ENCODE data around the gene P2RY11.

Gene P2RY11, protein sequence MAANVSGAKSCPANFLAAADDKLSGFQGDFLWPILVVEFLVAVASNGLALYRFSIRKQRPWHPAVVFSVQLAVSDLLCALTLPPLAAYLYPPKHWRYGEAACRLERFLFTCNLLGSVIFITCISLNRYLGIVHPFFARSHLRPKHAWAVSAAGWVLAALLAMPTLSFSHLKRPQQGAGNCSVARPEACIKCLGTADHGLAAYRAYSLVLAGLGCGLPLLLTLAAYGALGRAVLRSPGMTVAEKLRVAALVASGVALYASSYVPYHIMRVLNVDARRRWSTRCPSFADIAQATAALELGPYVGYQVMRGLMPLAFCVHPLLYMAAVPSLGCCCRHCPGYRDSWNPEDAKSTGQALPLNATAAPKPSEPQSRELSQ

DNA sequence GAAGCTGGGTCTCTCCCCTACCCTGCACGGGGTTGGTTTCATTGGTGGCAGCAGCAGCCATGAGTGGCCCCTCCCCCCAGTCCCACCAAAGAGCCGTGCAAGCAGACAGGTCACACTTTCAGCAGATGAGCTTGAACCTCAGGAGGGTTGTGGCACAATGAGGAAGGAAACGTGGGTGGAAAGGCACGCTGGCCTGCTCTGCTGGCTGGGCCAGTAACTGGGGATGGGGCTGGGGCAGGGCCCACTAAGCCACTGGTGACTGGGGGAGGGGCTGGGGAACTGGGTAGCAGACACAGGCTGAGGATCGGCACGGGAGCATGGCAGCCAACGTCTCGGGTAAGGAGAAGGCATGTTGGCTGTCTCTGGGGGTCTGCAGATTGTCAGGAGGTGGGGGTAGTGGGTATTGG, at the start of gene P2RY11:
P2RY11 (plus strand) TSS at position 289 of the 407 bp plus-strand sequence; CDS start at position 318, 29 bp downstream.
- FAIRE-seq (no peak), DNase-seq (ENCODE audit: insufficient read length, low spot score) (no peak)

DNA sequence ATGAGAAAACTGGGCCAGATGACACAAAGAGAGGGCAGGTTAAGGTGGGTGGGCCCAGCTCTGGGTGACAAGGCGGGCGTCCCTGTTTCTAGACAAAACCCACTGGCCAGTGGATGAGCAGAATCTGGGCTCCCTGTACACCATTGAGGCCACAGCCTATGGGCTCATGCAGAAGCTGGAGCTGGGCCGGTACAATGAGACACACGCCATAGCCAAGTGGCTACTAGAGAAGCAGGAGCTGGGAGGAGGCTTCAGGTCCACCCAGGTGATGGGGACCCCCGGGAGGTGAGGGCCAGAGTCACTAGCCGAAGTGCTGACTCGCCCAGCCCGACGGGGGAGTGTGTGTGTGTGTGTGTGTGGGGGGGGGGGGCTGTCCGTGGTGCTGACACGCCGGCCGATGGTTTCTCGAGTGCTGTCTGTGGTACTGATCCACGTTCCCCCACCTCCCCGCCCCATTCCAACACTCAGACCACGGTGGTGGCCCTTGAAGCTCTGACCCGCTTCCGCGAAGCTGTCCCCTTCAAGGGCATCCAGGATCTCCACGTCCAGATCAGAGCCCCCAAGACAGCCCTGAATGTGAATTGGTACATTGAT, 49.7 kb upstream of the P2RY11 start:
- DNase-seq (ENCODE audit: insufficient read length, low spot score), result no peak
- FAIRE-seq, result no peak

DNA sequence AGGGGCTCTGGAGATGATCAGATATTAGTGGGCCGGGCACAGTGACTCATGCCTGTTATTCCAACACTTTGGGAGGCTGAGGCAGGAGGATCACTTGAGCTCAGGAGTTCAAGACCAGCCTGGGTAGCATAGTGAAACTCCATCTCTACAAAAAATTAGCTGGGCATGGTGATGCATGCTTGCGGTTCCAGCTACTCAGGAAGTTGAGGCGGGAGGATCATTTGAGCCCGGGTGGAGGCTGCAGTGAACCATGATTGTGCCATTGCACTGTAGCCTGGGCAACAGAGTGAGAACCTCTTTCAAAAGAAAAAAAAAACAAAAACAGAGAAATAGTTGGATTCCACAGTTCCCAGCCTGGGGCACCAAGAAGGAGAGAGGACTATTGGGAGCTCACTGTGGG, 43.3 kb upstream of the P2RY11 start:
- FAIRE-seq (no peak), DNase-seq (ENCODE audit: insufficient read length, low spot score) (no peak)

DNA sequence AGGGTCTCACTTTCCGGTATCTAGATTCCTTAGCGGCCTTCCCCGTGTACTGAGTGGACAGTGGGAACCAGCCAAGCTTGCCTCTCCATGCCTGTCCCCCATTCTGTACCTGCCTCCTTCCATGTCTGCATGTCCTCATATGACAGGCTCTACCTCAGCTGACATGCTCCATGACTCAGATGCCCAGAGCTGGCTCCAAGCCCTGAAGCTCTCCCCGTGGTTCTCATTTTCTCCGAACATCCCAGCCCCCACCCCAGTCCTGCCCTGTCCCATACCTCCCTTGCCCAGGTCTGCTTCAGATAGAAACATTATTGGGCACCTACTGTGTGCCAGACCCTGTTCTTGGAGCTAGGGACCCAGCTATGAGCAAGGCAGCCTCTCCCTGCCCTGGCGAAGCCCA, 42.4 kb upstream of the P2RY11 start:
- no peak for FAIRE-seq

DNA sequence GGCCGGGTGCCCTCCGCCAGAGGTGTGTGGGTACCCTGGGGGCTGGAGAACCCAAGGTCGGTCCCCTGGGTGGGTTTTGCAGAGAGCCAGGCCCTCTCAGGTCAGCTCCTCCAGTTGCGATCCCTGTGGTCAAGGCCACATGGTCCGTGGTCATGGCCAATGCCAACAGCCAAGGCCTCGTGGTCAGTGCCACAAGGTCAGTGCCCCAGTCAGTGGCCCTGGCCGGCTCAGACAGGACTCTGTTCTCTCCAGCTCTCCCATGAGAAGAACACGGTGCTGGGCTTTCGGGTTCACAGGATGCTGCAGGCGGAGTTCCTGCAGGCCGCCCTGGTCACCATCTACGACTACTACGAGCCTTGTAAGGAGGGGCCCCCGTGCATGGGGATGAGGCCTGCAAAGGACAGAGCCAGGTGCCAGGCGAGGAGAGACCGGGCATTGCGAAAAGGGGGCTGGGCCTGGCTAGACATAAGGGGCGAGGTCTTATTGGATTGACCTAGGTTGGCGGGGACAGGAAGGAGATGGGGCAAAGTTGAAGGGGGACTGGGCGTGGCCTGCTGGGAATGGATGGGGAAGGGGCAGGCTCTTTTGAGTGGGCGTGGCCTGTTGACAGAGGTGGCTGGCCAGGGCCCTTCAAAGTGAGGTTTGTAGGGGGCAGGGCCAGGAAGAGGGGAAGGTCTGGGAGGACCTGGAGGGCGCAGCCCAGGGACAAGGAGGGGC, 40.6 kb upstream of the P2RY11 start:
- no peak for DNase-seq (ENCODE audit: insufficient read length, low spot score)
- FAIRE-seq, result no peak

More for the DNA sequence above, 42.4 kb upstream of the P2RY11 start:
- no peak for DNase-seq (ENCODE audit: insufficient read length, low spot score)

DNA sequence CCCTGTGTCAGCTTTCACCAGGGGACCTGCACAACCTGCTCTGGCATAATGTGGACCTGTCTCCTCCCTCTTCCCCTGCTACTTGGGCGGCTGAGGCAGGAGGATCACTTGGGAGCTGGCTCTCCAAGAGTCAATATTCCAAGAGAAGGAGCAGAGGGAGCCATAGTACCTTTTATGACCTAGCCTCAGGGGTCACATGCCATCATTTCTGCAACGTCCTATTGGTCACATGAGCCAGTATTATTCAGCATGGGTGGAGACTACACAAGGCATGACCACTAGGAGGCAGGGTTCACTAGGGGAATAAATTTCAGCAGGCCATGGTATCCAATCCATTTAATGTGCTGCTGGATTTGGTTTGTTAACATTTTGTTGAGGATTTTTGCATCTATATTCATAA, 37.3 kb upstream of the P2RY11 start:
- FAIRE-seq (peak; percentile 83), DNase-seq (ENCODE audit: insufficient read length, low spot score) (peak; percentile 46)

DNA sequence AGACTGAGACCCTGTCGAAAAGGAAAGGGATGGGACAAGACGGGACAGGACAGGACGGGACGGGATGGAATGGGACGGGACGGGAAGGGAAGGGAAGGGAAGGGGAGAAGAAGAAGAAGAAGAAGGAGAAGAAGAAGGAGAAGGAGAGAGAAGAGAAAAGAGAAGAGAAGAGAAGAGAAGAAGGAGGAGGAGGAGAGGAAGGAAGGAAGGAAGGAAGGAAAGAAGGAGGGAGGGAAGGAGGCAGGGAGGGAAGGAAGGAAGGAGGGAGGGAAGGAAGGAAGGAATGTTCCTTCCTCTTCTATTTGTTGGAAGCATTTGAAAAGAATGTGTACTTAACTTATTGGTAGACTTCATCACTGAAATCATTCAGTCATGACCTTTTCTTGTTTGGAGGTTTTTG, 35.0 kb upstream of the P2RY11 start:
- FAIRE-seq (no peak), DNase-seq (ENCODE audit: insufficient read length, low spot score) (no peak)

DNA sequence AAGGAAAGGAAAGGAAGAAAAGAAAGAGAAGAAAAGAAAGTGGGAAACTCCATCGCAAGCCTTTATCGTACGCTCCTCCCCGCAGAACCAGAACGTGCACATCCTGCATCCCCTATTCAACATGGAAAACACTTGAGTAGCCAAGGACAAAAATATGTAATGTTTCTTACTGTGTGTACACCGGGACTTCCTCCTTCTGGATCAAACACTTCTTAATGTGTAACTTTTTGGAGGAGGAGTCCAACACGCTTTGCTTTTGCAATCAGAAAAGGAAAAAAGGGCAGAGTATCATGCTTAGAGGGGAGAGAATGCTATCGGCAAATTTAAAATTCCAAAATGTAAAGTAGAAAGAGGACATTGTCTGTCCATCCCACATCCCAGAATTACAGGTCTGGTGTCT, 33.2 kb upstream of the P2RY11 start:
- DNase-seq (ENCODE audit: insufficient read length, low spot score) (no peak), FAIRE-seq (no peak)

DNA sequence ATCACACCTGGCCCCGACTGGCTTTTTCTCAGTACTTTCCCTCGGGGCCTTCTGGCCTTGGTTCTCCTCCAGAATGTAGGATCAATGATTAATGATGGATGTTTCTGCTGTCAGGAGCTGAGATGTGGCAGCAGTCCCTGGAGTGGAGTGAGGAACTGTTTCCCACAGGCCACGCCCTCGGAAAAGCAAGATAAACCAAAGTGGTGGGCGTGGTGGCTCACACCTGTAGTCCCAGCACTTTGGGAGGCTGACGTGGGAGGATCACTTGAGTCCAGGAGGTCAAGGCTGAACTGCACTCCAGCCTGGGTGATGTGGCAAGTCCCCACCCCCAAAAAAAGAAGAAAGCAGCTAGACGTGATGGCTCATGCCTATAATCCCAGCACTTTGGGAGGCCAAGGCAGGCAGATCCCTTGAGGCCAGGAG, 32.5 kb upstream of the P2RY11 start:
- DNase-seq (ENCODE audit: insufficient read length, low spot score), result no peak

DNA sequence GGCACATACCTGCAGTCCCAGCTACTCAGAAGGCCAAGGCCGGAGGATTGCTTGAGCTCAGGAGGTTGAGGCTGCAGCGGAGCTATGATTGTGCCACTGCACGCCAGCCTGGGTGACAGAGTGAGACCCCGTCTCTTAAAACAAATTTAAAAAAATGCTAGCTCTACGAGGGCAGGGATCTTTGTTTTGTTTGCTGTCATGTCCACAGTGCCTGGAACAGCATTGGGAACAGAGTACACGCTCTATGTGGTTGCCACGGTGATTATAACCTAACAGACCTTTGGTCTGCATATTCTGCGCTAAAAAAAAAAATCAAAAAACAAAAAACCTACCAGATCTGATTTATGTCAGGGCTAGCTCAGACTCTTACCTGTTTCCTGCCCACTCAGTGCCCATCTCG, 27.6 kb upstream of the P2RY11 start:
- FAIRE-seq (no peak), DNase-seq (ENCODE audit: insufficient read length, low spot score) (no peak)

More for the DNA sequence above, 32.5 kb upstream of the P2RY11 start:
- no peak for FAIRE-seq

DNA sequence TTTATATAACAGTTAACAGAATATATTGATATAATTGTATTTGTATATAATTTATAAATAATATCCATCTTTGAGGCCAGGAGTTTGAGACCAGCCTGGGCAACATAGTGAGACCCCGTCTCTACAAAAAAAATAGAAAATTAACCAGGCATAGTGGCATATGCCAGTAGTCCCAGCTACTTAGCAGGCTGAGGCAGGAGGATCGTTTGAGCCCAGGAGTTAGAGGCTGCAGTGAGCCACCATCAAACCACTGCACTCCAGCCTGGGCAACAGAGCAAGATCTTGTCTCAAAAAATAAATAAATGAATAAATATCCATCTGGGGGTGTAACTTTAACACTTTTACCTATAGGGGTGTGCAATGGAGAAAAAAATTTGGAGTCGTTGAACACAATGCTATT, 26.7 kb upstream of the P2RY11 start:
- DNase-seq (ENCODE audit: insufficient read length, low spot score) (no peak), FAIRE-seq (peak; percentile 14)

DNA sequence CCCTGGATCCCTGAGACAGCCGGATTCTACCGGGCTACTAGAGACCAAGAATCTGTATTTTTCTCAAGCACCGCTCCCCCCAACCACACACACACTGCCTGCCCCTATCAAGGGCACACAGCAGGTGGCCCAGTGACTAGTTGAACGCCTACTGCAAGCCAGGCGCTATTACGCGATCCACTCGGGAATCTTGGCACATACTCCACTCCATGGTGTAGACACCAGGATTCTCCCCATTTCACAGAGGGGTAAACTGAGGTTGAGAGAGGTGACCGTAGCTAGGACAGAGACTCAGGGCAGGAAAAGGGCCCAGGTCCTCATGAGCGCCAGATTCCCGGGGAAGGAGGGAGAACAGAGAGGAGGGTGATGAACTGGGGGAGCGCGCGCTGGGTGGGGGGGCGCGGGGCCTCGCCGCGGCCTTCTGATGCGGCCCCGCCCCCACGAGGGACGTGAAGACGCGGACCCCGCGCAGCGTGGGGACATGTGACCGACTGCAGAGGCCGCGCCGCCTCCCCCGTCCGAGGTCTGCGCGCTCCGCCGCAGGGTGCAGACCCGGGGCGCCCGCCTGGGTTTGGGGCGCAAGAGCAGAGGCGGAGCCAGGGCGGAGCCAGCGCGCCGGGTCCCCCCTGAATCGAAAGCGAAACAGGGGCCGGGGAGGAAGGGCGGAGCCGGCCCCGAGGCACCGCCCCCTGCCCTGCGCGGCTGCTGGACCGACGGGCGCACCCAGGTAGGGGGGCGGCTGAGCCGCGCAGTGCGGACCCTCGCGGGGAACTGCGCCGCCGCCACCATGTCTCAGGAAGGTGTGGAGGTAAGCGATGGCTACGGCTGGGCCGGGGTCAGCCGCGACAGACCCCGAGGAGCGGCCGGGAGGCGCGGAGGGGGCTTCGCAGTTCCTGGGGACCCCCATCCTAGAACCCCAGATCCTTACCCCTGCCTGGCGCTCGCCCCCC, 25.6 kb upstream of the P2RY11 start, which contains the start of gene SHFL:
SHFL (plus strand) TSS at position 677 of the 950 bp plus-strand sequence; CDS start at position 788, 111 bp downstream.
- DNase-seq (ENCODE audit: insufficient read length, low spot score) (peak; percentile 94), FAIRE-seq (peak; percentile 79)

DNA sequence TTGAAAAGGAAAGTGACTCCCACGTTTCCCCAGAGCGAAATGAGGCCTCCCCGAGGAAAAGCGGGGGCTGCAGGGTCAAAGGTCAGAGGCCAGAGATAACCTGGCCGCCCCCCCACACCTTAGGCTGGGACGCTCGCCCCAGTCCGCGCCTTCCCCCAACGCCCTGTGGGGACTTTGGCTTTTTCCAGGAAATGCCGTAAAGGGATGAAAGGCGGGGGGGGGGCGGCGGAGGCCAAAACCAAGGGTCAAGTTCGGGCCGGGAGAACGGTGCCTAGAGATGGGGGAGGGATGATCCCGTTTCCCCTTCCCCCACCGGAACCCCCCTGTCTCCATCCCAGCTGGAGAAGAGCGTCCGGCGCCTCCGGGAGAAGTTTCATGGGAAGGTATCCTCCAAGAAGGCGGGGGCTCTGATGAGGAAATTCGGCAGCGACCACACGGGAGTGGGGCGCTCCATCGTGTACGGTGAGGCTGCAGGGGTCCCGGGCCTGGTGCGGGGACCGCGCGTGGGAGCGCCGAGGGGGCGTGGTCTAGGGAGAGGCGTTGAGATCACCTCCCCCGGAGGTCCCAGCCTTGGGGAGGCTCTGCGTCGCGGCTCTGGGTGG, 24.8 kb upstream of the P2RY11 start:
- FAIRE-seq (no peak), DNase-seq (ENCODE audit: insufficient read length, low spot score) (no peak)

DNA sequence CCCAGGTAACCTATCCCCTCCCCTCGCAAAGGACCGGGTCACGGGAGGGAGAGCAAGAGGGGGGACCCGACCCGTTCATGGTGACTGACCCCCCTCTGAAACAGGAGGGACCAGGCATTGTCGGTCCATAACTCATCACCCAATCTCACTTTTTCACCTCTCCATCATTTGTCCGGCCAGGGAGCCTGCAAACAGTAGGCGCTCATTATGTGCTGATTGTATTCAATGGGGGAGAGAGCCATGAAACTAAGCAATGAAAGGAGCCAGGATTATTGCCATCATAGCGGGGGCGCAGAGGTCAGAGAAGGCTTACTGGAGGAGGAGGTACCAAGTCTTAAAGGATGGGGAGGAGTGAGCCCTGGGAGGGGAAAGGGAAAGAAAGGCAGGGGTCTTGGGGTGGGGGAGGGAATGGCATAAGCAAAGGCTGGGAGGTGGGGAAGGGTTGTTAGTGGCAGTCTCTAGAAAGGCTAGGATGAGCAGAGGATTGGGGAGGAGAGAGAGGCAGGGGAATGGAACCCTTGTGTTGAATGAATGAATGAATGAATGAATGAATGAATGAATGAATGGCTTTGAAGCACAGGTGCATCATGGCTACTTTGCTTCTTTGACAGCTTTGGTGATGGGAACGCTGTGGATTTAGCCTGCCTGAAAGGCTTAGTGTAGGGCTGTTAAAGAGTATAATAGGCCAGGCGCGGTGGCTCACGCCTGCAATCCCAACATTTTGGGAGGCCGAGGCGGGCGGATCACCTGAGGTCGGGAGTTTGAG, 24.0 kb upstream of the P2RY11 start:
- DNase-seq (ENCODE audit: insufficient read length, low spot score) (no peak), FAIRE-seq (no peak)

DNA sequence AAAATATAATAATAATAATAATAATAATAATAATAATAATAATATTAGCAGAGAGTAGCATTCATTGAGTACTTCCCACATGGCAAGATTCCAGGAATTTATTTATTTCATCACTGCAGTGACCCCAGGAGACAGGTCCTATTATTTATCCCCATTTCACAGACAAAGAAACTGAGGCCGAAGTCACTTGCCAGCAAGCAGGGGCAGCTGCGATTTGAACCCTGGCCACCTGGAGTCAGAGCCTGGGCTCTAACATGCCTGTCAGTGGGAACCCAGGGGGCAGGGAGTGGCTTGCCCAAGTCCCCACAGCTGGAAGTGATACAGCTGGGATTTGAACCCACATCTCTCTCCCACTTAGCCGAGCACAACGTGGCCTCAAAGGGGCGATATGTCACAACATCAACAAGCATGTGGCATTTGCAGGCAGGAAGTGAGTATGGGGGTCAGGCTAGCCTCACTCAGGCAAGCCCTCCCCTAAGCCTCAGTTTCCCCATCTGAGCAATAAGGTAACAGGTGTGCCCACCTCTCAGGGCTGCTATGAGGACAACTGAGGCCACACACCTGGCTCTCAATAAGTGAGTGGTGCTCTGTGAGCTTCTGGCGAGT, 22.4 kb upstream of the P2RY11 start:
- FAIRE-seq (no peak), DNase-seq (ENCODE audit: insufficient read length, low spot score) (no peak)

DNA sequence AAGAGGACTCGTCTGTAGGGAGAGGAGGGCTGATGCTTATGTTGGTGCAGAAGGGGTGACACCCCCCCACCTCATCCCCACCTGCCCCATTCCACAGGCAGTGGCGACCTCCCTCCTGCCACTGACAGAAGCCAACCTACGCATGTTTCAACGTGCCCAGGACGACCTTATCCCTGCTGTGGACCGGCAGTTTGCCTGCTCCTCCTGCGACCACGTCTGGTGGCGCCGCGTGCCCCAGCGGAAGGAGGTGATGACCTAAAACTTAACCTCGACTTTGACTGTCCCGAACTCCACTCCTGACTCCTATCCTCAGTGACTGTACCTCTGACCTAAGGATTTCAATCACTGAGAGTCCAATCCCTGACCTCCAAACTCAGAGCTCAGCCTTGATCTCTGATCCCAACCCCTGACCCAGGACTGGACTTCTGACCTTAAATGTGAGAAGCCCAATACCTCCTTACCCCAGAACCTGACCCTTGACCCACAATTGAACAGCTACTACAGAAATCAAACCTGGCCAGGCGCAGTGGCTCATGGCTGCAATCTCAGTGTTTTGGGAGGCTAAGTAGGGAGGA, 21.6 kb upstream of the P2RY11 start:
- FAIRE-seq, result no peak
- no peak for DNase-seq (ENCODE audit: insufficient read length, low spot score)

DNA sequence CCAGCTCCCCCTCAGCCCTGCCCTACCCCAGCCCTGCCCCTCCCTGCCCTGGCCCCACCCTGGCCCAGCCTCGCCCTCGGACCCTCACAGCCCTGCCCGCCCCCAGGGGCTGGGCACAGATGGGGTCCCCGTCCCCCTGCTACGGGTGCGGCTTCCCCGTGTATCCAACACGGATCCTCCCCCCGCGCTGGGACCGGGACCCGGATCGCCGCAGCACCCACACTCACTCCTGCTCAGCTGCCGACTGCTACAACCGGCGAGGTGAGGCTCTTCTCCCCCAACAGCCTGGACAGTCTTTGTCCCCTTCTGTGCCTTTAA, 20.2 kb upstream of the P2RY11 start:
- FAIRE-seq (no peak), DNase-seq (ENCODE audit: insufficient read length, low spot score) (no peak)

DNA sequence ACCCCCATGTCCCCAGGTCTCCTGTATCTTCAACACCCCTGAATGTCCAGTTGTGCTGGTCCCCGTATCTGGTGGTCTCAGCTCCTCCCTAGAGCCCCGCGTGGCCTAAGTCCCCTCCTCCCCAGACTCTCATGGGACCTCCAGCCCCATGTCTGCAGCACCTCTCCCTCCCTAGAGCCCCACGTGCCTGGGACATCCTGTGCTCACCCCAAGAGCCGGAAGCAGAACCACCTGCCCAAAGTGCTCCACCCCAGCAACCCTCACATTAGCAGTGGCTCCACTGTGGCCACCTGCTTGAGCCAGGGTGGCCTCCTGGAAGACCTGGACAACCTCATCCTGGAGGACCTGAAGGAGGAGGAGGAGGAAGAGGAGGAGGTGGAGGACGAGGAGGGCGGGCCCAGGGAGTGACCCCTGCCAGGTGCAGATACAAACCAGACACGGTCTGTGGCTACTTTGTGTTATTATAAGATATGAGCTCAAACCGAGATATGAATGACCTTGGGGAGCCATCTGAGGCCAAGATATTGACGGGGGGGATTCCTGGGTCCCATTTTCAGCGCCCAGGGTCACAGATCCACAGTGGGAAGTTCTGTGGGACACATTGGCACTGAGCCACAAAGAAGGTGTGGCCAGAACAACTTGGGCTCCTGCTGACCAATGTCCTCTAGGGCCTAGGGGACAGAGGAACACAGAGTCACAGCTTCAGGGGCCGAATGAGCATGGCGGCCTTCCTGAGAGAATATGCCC, 19.4 kb upstream of the P2RY11 start:
- no peak for DNase-seq (ENCODE audit: insufficient read length, low spot score)
- no peak for FAIRE-seq
